ENCODE measurements around the gene EFR3B. TPM values are rescaled to one million over a fixed set of nuclear protein-coding genes. Genes with fewer than 3 reads are reported as not detected.

EFR3B gene
- polyA plus RNA-seq, 1 of the 3 experiments (the other 2 are of a cell fraction): 1.5 TPM

- TF ChIP-seq ZBTB33 (IDR thresholded peaks at IDR 0.05; ENCODE audit: borderline replicate concordance, low read depth) (no peak), ELF1 (IDR thresholded peaks at IDR 0.05) (no peak), FOXJ3 (CRISPR knock-in tag; IDR thresholded peaks at IDR 0.05) (no peak), RXRA (IDR thresholded peaks at IDR 0.05; ENCODE audit: borderline replicate concordance, low read depth) (no peak), JUND (IDR thresholded peaks at IDR 0.05) (no peak)
- TF ChIP-seq, protein P1, sequence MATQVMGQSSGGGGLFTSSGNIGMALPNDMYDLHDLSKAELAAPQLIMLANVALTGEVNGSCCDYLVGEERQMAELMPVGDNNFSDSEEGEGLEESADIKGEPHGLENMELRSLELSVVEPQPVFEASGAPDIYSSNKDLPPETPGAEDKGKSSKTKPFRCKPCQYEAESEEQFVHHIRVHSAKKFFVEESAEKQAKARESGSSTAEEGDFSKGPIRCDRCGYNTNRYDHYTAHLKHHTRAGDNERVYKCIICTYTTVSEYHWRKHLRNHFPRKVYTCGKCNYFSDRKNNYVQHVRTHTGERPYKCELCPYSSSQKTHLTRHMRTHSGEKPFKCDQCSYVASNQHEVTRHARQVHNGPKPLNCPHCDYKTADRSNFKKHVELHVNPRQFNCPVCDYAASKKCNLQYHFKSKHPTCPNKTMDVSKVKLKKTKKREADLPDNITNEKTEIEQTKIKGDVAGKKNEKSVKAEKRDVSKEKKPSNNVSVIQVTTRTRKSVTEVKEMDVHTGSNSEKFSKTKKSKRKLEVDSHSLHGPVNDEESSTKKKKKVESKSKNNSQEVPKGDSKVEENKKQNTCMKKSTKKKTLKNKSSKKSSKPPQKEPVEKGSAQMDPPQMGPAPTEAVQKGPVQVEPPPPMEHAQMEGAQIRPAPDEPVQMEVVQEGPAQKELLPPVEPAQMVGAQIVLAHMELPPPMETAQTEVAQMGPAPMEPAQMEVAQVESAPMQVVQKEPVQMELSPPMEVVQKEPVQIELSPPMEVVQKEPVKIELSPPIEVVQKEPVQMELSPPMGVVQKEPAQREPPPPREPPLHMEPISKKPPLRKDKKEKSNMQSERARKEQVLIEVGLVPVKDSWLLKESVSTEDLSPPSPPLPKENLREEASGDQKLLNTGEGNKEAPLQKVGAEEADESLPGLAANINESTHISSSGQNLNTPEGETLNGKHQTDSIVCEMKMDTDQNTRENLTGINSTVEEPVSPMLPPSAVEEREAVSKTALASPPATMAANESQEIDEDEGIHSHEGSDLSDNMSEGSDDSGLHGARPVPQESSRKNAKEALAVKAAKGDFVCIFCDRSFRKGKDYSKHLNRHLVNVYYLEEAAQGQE (IDR thresholded peaks at IDR 0.05; ENCODE audit: low read depth, low read length): no peak
Measured at GRCh38 chr2:25122367-25122766, 80.5 kb downstream of the EFR3B start (continued).

DNA sequence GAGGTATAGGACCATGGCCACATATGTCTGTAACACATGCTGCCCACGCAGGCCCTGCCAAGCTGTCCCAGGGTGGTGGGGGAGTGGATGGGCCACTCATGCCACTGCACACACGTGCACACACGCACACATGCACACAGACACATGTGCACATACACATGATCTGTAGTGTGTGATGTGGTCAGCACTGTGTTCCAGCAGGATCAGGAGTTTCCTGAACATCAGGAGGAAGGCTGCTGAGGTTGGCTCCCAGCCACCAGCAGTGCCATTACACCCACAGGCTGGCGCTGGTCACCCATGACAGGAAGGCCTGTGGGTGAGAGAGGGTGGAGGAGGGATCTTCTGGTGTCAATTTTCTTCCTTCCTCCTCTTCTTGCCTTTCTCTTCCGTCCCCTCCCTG, 81.8 kb downstream of the EFR3B start:
- TF ChIP-seq SIN3A (IDR thresholded peaks at IDR 0.05; ENCODE audit: borderline replicate concordance, low read depth, low read length) (no peak), ZBTB33 (IDR thresholded peaks at IDR 0.05; ENCODE audit: borderline replicate concordance, low read depth) (no peak), RFX5 (IDR thresholded peaks at IDR 0.05; ENCODE audit: low read length) (no peak)
- no peak for DNase-seq
- Histone ChIP-seq H3K4me1 (ENCODE audit: control insufficient read depth in 1 of 2, insufficient read depth in 2 of 2, low read depth in 1 of 2, low read length in 1 of 2) (peaks cover 0 to 4% of the 10 kb centered on the region in 2 experiments; a peak in 1 of 4 replicates), H3K9me2 (no peaks in the 10 kb centered on the region), H3K79me2 (ENCODE audit: insufficient read depth) (no peaks in the 10 kb centered on the region), H4K20me1 (ENCODE audit: insufficient read depth) (no peaks in the 10 kb centered on the region), H2AFZ (ENCODE audit: low read depth) (no peak overlapping the region), H3K9me3 (no peaks in the 10 kb centered on the region), H3K9ac (no peak overlapping the region), H3K36me3 (replicated peaks in 1 of 2; ENCODE audit: control insufficient read depth in 1 of 2, insufficient read depth in 2 of 2, low read length in 1 of 2) (peaks cover 0 to 5% of the 10 kb centered on the region in 2 experiments), H3K27ac (ENCODE audit: low read depth in 2 of 2, low read length in 1 of 2) (no peak overlapping the region), H3F3A (replicated peaks; ENCODE audit: insufficient read depth) (peaks cover 10% of the 10 kb centered on the region), H3K4me3 (ENCODE audit: low read depth in 2 of 2, low read length in 1 of 2) (no peak overlapping the region), H3K27me3 (ENCODE audit: insufficient read depth) (no peaks in the 10 kb centered on the region), H3K4me2 (no peak overlapping the region)
- 94% methylated on average over 5 of the region's 5 CpGs for WGBS (ENCODE audit: low lambda C conversion rate)
- POLR2A ChIA-PET: no interaction called here
- CTCF ChIA-PET: interaction anchor here (1.7 to 27.1 kb wide), 2 partner anchors 105 to 148 kb away, joined by 6 to 519 read pairs; no protein-coding TSS in a partner anchor

Measured in SK-N-SH (cell line).